ENCODE results near the gene ARHGEF17.

DNA sequence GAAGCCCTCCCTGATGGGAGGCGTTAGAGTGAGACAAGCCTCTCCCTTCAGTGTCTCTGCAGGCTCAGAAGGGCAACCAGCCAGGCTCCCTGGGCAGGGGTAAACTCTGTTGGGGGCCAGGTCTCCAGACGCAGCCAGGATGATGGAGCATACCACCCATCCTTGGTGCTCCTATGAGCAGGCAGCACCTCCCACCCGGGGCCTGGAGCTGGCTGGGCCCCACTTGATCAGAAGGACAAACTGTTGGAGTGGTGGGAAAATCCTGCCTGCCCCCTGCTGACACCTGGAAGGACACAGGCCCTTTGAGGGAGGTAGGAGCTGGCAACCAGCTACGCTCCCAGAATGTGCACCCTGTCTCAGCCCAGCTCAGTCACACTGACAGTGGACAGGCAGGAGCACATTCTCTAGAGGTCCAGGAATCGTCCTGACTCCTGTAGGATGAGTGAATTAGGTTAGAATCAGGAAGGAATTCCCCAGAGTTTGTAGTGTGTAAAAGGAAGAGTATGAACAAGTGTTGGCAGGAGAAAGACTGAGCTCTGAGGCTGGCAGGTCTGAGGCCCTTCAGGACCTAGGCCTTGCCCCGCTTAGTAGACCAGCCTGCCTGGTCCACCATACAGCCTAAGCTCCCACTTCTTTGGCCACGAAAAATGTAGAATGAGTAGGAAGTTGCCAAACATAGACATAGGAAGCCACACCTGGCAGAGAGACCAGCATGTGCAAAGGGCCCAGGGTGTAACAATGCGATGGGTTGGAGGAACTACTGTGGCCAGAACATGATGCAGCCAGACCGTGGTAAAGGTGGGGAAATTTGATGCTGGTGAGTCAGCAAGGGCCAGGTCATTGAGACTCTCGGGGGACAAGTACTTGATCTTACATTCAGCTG lies 19.1 kb downstream of the ARHGEF17 start:
- TF ChIP-seq, protein P1, sequence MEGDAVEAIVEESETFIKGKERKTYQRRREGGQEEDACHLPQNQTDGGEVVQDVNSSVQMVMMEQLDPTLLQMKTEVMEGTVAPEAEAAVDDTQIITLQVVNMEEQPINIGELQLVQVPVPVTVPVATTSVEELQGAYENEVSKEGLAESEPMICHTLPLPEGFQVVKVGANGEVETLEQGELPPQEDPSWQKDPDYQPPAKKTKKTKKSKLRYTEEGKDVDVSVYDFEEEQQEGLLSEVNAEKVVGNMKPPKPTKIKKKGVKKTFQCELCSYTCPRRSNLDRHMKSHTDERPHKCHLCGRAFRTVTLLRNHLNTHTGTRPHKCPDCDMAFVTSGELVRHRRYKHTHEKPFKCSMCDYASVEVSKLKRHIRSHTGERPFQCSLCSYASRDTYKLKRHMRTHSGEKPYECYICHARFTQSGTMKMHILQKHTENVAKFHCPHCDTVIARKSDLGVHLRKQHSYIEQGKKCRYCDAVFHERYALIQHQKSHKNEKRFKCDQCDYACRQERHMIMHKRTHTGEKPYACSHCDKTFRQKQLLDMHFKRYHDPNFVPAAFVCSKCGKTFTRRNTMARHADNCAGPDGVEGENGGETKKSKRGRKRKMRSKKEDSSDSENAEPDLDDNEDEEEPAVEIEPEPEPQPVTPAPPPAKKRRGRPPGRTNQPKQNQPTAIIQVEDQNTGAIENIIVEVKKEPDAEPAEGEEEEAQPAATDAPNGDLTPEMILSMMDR (IDR thresholded peaks at IDR 0.05), result no peak
- TF ChIP-seq FOSL2 (IDR thresholded peaks at IDR 0.05) (no peak), FOSL2 (CRISPR knock-in tag; IDR thresholded peaks at IDR 0.05) (no peak), ESRRA (IDR thresholded peaks at IDR 0.05; ENCODE audit: borderline replicate concordance, low read length) (no peak), SMC3 (IDR thresholded peaks at IDR 0.05) (no peak), CHD2 (IDR thresholded peaks at IDR 0.05; ENCODE audit: low read length, partially characterized antibody) (no peak), ELK1 (IDR thresholded peaks at IDR 0.05; ENCODE audit: low read depth, low read length) (no peak), MYC (IDR thresholded peaks at IDR 0.05; ENCODE audit: borderline replicate concordance, low read length) (no peak)
- TF ChIP-seq, protein P2, sequence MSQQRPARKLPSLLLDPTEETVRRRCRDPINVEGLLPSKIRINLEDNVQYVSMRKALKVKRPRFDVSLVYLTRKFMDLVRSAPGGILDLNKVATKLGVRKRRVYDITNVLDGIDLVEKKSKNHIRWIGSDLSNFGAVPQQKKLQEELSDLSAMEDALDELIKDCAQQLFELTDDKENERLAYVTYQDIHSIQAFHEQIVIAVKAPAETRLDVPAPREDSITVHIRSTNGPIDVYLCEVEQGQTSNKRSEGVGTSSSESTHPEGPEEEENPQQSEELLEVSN (IDR thresholded peaks at IDR 0.05; ENCODE audit: borderline replicate concordance, low read depth), result no peak

All from A549 (cell line).